ENCODE measurements around the gene IL1B. TPM values are rescaled to one million over a fixed set of nuclear protein-coding genes. Genes with fewer than 3 reads are reported as not detected.

The IL1B gene
- total and polyA plus RNA-seq, 2 of the 8 experiments (the other 6 are each of a cell fraction or from before 2014, with no cell fraction given), result not detected

GRCh38 chr2:112831946-112832840 lies 4.4 kb downstream of the IL1B start (continued):
- TF ChIP-seq, protein P1, sequence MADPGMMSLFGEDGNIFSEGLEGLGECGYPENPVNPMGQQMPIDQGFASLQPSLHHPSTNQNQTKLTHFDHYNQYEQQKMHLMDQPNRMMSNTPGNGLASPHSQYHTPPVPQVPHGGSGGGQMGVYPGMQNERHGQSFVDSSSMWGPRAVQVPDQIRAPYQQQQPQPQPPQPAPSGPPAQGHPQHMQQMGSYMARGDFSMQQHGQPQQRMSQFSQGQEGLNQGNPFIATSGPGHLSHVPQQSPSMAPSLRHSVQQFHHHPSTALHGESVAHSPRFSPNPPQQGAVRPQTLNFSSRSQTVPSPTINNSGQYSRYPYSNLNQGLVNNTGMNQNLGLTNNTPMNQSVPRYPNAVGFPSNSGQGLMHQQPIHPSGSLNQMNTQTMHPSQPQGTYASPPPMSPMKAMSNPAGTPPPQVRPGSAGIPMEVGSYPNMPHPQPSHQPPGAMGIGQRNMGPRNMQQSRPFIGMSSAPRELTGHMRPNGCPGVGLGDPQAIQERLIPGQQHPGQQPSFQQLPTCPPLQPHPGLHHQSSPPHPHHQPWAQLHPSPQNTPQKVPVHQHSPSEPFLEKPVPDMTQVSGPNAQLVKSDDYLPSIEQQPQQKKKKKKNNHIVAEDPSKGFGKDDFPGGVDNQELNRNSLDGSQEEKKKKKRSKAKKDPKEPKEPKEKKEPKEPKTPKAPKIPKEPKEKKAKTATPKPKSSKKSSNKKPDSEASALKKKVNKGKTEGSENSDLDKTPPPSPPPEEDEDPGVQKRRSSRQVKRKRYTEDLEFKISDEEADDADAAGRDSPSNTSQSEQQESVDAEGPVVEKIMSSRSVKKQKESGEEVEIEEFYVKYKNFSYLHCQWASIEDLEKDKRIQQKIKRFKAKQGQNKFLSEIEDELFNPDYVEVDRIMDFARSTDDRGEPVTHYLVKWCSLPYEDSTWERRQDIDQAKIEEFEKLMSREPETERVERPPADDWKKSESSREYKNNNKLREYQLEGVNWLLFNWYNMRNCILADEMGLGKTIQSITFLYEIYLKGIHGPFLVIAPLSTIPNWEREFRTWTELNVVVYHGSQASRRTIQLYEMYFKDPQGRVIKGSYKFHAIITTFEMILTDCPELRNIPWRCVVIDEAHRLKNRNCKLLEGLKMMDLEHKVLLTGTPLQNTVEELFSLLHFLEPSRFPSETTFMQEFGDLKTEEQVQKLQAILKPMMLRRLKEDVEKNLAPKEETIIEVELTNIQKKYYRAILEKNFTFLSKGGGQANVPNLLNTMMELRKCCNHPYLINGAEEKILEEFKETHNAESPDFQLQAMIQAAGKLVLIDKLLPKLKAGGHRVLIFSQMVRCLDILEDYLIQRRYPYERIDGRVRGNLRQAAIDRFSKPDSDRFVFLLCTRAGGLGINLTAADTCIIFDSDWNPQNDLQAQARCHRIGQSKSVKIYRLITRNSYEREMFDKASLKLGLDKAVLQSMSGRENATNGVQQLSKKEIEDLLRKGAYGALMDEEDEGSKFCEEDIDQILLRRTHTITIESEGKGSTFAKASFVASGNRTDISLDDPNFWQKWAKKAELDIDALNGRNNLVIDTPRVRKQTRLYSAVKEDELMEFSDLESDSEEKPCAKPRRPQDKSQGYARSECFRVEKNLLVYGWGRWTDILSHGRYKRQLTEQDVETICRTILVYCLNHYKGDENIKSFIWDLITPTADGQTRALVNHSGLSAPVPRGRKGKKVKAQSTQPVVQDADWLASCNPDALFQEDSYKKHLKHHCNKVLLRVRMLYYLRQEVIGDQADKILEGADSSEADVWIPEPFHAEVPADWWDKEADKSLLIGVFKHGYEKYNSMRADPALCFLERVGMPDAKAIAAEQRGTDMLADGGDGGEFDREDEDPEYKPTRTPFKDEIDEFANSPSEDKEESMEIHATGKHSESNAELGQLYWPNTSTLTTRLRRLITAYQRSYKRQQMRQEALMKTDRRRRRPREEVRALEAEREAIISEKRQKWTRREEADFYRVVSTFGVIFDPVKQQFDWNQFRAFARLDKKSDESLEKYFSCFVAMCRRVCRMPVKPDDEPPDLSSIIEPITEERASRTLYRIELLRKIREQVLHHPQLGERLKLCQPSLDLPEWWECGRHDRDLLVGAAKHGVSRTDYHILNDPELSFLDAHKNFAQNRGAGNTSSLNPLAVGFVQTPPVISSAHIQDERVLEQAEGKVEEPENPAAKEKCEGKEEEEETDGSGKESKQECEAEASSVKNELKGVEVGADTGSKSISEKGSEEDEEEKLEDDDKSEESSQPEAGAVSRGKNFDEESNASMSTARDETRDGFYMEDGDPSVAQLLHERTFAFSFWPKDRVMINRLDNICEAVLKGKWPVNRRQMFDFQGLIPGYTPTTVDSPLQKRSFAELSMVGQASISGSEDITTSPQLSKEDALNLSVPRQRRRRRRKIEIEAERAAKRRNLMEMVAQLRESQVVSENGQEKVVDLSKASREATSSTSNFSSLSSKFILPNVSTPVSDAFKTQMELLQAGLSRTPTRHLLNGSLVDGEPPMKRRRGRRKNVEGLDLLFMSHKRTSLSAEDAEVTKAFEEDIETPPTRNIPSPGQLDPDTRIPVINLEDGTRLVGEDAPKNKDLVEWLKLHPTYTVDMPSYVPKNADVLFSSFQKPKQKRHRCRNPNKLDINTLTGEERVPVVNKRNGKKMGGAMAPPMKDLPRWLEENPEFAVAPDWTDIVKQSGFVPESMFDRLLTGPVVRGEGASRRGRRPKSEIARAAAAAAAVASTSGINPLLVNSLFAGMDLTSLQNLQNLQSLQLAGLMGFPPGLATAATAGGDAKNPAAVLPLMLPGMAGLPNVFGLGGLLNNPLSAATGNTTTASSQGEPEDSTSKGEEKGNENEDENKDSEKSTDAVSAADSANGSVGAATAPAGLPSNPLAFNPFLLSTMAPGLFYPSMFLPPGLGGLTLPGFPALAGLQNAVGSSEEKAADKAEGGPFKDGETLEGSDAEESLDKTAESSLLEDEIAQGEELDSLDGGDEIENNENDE (IDR thresholded peaks at IDR 0.05; ENCODE audit: insufficient replicate concordance, low read length), result no peak
- no peak for TF ChIP-seq KDM5A (IDR thresholded peaks at IDR 0.05; ENCODE audit: low read length)
- TF ChIP-seq MAFK (IDR thresholded peaks at IDR 0.05; ENCODE audit: low read depth, low read length), result no peak
- TF ChIP-seq NRF1 (IDR thresholded peaks at IDR 0.05; ENCODE audit: low read depth, low read length), result no peak
- no peak for TF ChIP-seq SP1 (IDR thresholded peaks at IDR 0.05; ENCODE audit: low read depth, low read length)
- TF ChIP-seq JUND (IDR thresholded peaks at IDR 0.05; ENCODE audit: low read length), result no peak

Data from H1 (cell line).